OCI-LY7 (cell line): ENCODE results near the gene ANKRD40.

Experiments used
- EZH2phosphoT487 ChIP-seq: fragments of 200-600 bp; sonication (generic); IDR thresholded peaks from 2 replicates; pipeline ENCODE4 v1.6.1; 2018; ENCODE audit warnings: low read depth, borderline replicate concordance, mild to moderate bottlenecking, mixed run types, antibody characterized with exemption, low read length, moderate library complexity, mixed read lengths
- TF ChIP-seq, protein P1 (sequence below): fragments of 200-600 bp; sonication (generic); conservative IDR thresholded peaks from 2 replicates; pipeline ENCODE4 v1.5.1; 2014; ENCODE audit warnings: mild to moderate bottlenecking, antibody characterized with exemption, low read length, moderate library complexity, mixed read lengths

DNA sequence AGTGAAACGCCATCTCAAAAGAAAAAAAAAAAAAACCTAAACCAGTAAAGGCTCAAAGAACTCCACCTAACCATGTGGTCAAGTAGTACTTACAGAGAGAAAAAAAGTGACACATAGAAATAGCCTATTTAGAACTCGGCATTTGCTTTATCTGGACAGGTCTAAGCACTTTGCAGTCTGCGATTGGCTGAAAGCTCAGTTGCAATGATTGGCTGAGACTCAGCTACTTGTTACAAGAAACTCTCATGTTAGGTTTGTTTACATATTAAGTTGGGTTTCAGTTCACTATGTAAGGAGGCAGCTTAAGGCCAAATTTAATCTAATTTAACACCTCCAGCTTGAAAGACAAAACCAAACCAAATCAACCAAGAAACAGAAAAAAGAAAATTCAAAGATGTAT, 54.0 kb downstream of the ANKRD40 start:
- TF ChIP-seq, protein P1, sequence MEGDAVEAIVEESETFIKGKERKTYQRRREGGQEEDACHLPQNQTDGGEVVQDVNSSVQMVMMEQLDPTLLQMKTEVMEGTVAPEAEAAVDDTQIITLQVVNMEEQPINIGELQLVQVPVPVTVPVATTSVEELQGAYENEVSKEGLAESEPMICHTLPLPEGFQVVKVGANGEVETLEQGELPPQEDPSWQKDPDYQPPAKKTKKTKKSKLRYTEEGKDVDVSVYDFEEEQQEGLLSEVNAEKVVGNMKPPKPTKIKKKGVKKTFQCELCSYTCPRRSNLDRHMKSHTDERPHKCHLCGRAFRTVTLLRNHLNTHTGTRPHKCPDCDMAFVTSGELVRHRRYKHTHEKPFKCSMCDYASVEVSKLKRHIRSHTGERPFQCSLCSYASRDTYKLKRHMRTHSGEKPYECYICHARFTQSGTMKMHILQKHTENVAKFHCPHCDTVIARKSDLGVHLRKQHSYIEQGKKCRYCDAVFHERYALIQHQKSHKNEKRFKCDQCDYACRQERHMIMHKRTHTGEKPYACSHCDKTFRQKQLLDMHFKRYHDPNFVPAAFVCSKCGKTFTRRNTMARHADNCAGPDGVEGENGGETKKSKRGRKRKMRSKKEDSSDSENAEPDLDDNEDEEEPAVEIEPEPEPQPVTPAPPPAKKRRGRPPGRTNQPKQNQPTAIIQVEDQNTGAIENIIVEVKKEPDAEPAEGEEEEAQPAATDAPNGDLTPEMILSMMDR: no peak
- TF ChIP-seq EZH2phosphoT487: no peak
